Stimulated activated CD8-positive, alpha-beta memory T cell treated with anti-CD3 and anti-CD28 coated beads, Interleukin-12 subunit alpha, Interleukin-12 subunit beta, amount 100 ng/mL, for 24 hours (primary cell): ENCODE data around the gene CLIP3.
"Not testable (repeated sequence)": the region's sequence is repeated elsewhere in the genome, so short reads cannot be mapped to it uniquely, and the experiment has no call there.

ENCODE experiments used
- DNase-seq: peaks from one replicate; pipeline ENCODE4 v3.0.0-alpha.2; 2020; ENCODE audit errors: extremely low read depth

Gene CLIP3

GRCh38 chr19:35980997-35981396 lies 51.7 kb downstream of the CLIP3 start:
- DNase-seq: not testable (repeated sequence)

- no peak for DNase-seq
These were observed 53.8 kb downstream of the CLIP3 start for GRCh38 chr19:35978832-35979365.

- no peak for DNase-seq
These were observed 54.4 kb downstream of the CLIP3 start for GRCh38 chr19:35978271-35978670.

- no peak for DNase-seq
These were observed 55.0 kb downstream of the CLIP3 start for GRCh38 chr19:35977446-35978222.

GRCh38 chr19:35975608-35976214 lies 57.0 kb downstream of the CLIP3 start:
- DNase-seq: no peak

GRCh38 chr19:35973487-35973886 lies 59.2 kb downstream of the CLIP3 start:
- DNase-seq: no peak

- DNase-seq: no peak
These were observed 65.9 kb downstream of the CLIP3 start for GRCh38 chr19:35966771-35967170.
